Suprapubic skin (tissue), 3 donors: ENCODE data around the gene FRAT2.

Experiments
- POLR2A ChIP-seq, 2 donors: fragments of 450-650 bp; IDR thresholded peaks; one replicate each; pipeline ENCODE4 v1.6.1; 2017; ENCODE audit warnings: antibody characterized with exemption in 2 of 2, mild to moderate bottlenecking in 2 of 2, moderate library complexity in 2 of 2
- TF ChIP-seq, protein P1 (sequence below), 2 donors: fragments of 200-600 bp in 1 of 2; fragments of 450-650 bp in 1 of 2; sonication (generic) in 1 of 2; IDR thresholded peaks; one replicate each; pipeline ENCODE4 v1.5.1; 2016 to 2019; ENCODE audit warnings: antibody characterized with exemption in 2 of 2, mild to moderate bottlenecking in 1 of 2, moderate library complexity in 1 of 2

DNA sequence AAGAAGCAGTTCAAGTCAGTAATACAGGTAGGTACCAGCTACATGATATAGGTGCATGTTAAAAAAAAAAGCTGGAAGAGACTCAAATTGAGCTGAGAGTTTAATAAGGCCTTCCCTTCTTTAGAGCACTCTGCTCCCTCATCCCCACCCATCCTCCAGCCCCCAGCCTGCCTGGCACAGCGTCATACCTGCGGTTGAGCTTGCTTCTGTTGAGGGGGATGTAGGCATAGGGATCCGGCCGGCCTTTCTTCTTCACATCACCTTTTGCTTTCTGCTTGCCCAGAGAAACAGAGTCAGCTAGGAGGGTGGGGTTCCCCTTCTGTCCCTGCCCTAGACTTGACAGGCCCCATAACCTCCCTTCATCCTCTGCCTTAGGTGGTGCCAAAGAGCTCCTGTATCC, 23.8 kb upstream of the FRAT2 start:
- TF ChIP-seq, protein P1, sequence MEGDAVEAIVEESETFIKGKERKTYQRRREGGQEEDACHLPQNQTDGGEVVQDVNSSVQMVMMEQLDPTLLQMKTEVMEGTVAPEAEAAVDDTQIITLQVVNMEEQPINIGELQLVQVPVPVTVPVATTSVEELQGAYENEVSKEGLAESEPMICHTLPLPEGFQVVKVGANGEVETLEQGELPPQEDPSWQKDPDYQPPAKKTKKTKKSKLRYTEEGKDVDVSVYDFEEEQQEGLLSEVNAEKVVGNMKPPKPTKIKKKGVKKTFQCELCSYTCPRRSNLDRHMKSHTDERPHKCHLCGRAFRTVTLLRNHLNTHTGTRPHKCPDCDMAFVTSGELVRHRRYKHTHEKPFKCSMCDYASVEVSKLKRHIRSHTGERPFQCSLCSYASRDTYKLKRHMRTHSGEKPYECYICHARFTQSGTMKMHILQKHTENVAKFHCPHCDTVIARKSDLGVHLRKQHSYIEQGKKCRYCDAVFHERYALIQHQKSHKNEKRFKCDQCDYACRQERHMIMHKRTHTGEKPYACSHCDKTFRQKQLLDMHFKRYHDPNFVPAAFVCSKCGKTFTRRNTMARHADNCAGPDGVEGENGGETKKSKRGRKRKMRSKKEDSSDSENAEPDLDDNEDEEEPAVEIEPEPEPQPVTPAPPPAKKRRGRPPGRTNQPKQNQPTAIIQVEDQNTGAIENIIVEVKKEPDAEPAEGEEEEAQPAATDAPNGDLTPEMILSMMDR (IDR thresholded peaks at IDR 0.05), result no peak
- TF ChIP-seq POLR2A (IDR thresholded peaks at IDR 0.05), result no peak
